ENCODE measurements around the gene CALM1. TPM values are rescaled to one million over a fixed set of nuclear protein-coding genes. Genes with fewer than 3 reads are reported as not detected.

CALM1 gene
- polyA plus RNA-seq, 1 experiment, result 251 TPM

DNA sequence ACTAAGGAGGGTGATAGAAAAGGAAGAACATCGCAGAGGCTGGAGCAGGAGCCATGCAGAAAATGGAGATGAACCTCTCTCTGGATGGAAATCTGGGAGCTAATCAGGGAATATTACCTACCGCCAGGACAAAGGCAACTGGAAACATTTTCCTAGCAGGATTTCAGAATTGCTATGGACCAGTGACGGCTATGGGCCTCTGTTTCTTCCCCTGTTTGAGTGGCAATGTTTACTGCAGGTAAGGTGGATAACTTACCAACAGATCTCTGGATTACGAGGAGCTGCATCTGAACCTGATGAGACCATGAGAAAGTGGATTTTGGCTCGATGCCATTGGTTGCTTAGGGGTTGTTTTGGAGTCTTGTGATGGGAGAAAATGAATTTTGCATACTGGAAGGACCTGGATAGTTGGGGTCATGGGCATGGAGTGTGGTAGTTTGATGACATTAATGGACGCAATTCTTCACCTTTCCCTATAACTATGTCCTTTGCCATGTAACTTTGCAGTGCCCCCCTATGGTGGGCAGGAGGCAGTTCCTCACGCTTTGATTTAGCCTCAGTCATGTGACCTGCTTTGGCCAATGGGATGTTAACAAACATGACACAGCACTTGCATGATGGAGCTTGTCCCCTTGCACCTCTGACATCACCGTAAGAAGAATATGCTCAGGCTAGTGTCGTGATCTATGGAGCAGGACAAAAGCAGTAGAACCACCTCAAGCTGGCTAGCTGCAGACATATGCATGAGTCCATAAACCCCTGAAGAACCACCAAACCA, 51.1 kb downstream of the CALM1 start:
- Histone ChIP-seq H3K36me3 (ENCODE audit: control insufficient read depth, insufficient read depth, low read length) (no peaks in the 10 kb centered on the region), H3K4me3 (ENCODE audit: low read depth, low read length) (no peak overlapping the region), H3K27me3 (ENCODE audit: control insufficient read depth, insufficient read depth, low read length) (no peaks in the 10 kb centered on the region; the same call in none of the 2 replicates)
- POLR2A ChIA-PET, result interaction anchor here (0.5 kb wide), 1 partner anchor 659 kb away, joined by 7 read pairs; no protein-coding TSS in a partner anchor
- no peak for DNase-seq (ENCODE audit: low read depth)
- CTCF ChIA-PET, result no interaction called here
- TF ChIP-seq, protein P1, sequence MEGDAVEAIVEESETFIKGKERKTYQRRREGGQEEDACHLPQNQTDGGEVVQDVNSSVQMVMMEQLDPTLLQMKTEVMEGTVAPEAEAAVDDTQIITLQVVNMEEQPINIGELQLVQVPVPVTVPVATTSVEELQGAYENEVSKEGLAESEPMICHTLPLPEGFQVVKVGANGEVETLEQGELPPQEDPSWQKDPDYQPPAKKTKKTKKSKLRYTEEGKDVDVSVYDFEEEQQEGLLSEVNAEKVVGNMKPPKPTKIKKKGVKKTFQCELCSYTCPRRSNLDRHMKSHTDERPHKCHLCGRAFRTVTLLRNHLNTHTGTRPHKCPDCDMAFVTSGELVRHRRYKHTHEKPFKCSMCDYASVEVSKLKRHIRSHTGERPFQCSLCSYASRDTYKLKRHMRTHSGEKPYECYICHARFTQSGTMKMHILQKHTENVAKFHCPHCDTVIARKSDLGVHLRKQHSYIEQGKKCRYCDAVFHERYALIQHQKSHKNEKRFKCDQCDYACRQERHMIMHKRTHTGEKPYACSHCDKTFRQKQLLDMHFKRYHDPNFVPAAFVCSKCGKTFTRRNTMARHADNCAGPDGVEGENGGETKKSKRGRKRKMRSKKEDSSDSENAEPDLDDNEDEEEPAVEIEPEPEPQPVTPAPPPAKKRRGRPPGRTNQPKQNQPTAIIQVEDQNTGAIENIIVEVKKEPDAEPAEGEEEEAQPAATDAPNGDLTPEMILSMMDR (IDR thresholded peaks at IDR 0.05; ENCODE audit: insufficient read depth, low read depth, low read length), result no peak

DNA sequence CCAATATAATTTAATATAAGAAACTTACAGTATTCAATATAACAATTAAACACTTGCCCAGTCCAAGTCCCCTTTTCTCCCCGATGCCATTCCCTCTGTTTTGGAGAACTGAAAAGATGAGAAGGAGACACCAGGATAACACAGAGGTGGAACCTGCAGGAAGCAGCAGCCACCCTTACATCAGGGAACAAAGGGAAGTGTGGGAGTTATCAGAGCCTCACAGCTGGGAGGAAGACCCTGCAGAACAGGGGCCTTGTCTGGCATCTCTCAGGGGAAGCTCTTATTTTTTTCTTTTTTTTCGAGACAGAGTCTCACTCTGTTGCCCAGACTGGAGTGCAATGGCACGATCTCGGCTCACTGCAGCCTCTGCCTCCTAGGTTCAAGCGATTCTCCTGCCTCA, 52.6 kb downstream of the CALM1 start:
- CTCF ChIA-PET, result interaction anchor here (0.9 kb wide), 1 partner anchor 9 kb away, joined by 4 read pairs; no protein-coding TSS in a partner anchor
- POLR2A ChIA-PET, result no interaction called here
- no peaks in the 10 kb centered on the region; the same call in 1 of the 2 replicates for H3K27me3 ChIP-seq (ENCODE audit: control insufficient read depth, insufficient read depth, low read length)
- no peaks in the 10 kb centered on the region for H3K36me3 ChIP-seq (ENCODE audit: control insufficient read depth, insufficient read depth, low read length)
- no peak for DNase-seq (ENCODE audit: low read depth)
- TF ChIP-seq, protein P1 (IDR thresholded peaks at IDR 0.05; ENCODE audit: insufficient read depth, low read depth, low read length), result no peak
- no peak overlapping the region for H3K4me3 ChIP-seq (ENCODE audit: low read depth, low read length)

DNA sequence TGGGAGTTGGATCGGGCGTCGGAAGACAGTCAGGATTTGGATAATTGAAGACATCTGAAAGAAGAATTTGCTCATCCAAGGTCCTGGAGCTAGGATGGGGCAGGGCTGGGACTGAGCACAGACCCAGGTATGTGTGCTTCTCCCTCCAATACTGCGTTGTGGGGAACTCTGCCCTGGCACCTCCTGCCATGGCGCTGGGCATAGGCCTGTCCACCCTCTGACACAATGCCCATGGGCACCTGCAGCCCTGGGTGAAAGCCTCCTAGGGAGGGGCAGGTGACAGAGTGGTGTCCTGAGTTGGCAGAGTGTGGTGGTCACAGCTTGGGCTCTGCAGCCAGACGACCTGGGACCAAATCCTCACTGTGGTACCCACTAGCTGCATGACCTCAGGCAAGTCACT, 53.3 kb downstream of the CALM1 start:
- TF ChIP-seq, protein P1 (IDR thresholded peaks at IDR 0.05; ENCODE audit: insufficient read depth, low read depth, low read length), result no peak
- H3K4me3 ChIP-seq (ENCODE audit: low read depth, low read length), result no peak overlapping the region
- H3K36me3 ChIP-seq (ENCODE audit: control insufficient read depth, insufficient read depth, low read length), result no peaks in the 10 kb centered on the region
- POLR2A ChIA-PET, result no interaction called here
- no peak for DNase-seq (ENCODE audit: low read depth)
- CTCF ChIA-PET, result no interaction called here
- no peaks in the 10 kb centered on the region; the same call in 1 of the 2 replicates for H3K27me3 ChIP-seq (ENCODE audit: control insufficient read depth, insufficient read depth, low read length)

DNA sequence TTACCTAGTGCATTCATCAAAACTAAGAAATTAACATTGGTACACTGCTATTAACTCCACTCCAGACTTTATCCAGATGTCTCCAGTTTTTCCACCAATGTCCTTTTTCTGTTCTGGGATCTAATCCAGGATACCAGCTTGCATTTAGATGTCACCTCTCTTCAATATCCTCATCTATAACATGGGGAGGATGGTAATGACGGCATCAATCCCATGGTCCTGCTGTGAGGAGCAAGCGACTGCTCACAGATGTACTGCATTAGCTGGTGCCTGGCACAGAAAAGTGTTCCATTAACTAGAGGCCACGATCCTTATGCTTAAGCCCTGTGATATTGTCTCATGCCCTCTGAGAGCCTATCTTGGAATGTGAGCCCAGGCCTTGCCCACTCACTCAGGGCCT, 53.8 kb downstream of the CALM1 start:
- no peak for DNase-seq (ENCODE audit: low read depth)
- ChIA-PET POLR2A (no interaction called here), CTCF (no interaction called here)
- H3K27me3 ChIP-seq (ENCODE audit: control insufficient read depth, insufficient read depth, low read length), result no peaks in the 10 kb centered on the region; the same call in 1 of the 2 replicates
- H3K36me3 ChIP-seq (ENCODE audit: control insufficient read depth, insufficient read depth, low read length), result no peaks in the 10 kb centered on the region
- TF ChIP-seq, protein P1 (IDR thresholded peaks at IDR 0.05; ENCODE audit: insufficient read depth, low read depth, low read length), result no peak
- H3K4me3 ChIP-seq (ENCODE audit: low read depth, low read length), result no peak overlapping the region

DNA sequence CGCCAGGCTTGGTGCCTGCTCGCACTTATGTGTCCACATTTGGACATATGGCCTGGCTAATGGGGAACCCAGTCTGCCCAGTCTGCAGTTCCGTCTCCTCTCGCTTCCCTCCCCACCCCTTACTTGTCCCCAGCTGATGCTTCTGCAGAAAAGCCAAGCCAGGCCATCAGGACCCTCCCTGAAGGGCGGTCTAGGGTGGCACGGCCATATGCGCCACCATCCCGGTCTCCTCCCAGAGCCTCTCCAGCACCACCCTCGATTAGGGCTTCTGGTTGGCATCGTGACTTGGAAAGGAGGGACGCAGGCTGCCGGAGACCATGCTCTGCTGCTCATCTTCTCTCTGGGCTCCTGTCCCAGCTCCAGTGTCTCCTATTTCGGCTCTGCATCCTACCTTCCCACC, 54.6 kb downstream of the CALM1 start:
- TF ChIP-seq, protein P1 (IDR thresholded peaks at IDR 0.05; ENCODE audit: insufficient read depth, low read depth, low read length), result no peak
- CTCF ChIA-PET, result no interaction called here
- DNase-seq (ENCODE audit: low read depth), result no peak
- Histone ChIP-seq H3K36me3 (ENCODE audit: control insufficient read depth, insufficient read depth, low read length) (no peaks in the 10 kb centered on the region), H3K27me3 (ENCODE audit: control insufficient read depth, insufficient read depth, low read length) (peaks cover 2% of the 10 kb centered on the region; the same call in 1 of the 2 replicates), H3K4me3 (ENCODE audit: low read depth, low read length) (no peak overlapping the region)
- POLR2A ChIA-PET, result no interaction called here

Data from BJ (cell line).